Neural crest cell (in vitro differentiated cells): ENCODE data around the gene PCSK5. TPM values are rescaled to one million over a fixed set of nuclear protein-coding genes. Genes with fewer than 3 reads are reported as not detected.

ENCODE experiments used
- DNase-seq: peaks from one replicate; pipeline ENCODE4 v3.0.0; 2021; ENCODE audit warnings: low read depth, mixed read lengths, low spot score
- H3K27ac Mint-ChIP-seq: one replicate; pipeline ENCODE4 v1.8.0; 2021; ENCODE audit warnings: mild to moderate bottlenecking, mixed read lengths; ENCODE audit not compliant: unreplicated experiment
- H3K27me3 Mint-ChIP-seq: 2 replicates; pipeline ENCODE4 v1.8.0; 2021; ENCODE audit warnings: low read depth, mild to moderate bottlenecking, mixed read lengths
- H3K36me3 Mint-ChIP-seq: 2 replicates; pipeline ENCODE4 v1.8.0; 2021; ENCODE audit warnings: low read depth, mild to moderate bottlenecking, mixed read lengths
- H3K4me1 Mint-ChIP-seq: 2 replicates; pipeline ENCODE4 v1.8.0; 2021; ENCODE audit warnings: mixed read lengths
- H3K4me3 Mint-ChIP-seq: one replicate; pipeline ENCODE4 v1.8.0; 2021; ENCODE audit warnings: mild to moderate bottlenecking, mixed read lengths
- H3K9me3 Mint-ChIP-seq: 2 replicates; pipeline ENCODE4 v1.8.0; 2021; ENCODE audit warnings: mixed read lengths
- CTCF ChIP-seq: fragments of 200-600 bp; sonication (generic); conservative IDR thresholded peaks from 2 replicates; pipeline ENCODE4 v1.5.0; 2021; ENCODE audit warnings: antibody characterized with exemption, mild to moderate bottlenecking
- total RNA-seq: library from RNA; stranded (reverse); gene quantifications from 2 replicates; pipeline ENCODE4 v1.2.1, GENCODE V29; 2021

Gene PCSK5
- total RNA-seq, 1 donor from 2014 or later = 3.1 TPM

DNA sequence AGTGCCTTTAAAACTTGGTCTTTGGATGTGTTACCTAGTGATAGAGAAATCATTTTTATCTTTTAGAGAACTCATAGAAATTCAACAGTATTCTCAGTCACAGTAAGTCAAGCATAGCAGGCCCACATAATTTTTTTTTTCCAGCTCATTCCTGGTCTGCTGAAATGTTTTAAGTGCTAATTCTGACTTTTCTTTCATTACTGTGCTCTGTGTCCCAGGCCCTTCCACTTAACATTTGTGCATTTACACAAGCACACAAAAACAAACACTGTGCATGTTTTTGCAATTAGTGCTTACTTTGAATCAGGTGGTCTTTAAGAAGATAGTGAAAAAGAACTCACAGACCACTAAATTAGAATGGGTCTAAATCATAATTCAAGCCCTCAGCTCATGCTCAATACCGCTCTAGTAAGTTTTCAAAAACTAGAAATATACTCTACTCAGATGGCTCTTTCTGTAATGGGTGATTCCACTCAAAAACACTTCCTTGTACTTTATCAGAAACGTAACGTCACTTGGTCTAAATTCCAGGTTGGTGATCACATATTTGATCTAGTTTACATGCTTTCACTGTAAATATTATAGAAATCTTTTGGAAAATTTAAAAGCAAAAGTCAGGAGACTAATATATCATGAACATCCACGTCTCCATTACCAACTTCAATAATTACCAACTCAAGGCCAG, 107.8 kb downstream of the PCSK5 start:
- Mint-ChIP-seq H3K4me3 (no peak overlapping the region), H3K9me3 (peaks cover 2% of the 10 kb centered on the region), H3K27ac (no peak overlapping the region), H3K36me3 (no peaks in the 10 kb centered on the region), H3K27me3 (no peaks in the 10 kb centered on the region), H3K4me1 (no peaks in the 10 kb centered on the region)
- no peak for DNase-seq
- no peak for TF ChIP-seq CTCF

- no peak for DNase-seq
- Mint-ChIP-seq H3K27ac (no peak overlapping the region), H3K36me3 (no peaks in the 10 kb centered on the region), H3K4me3 (no peak overlapping the region), H3K9me3 (no peaks in the 10 kb centered on the region), H3K4me1 (no peaks in the 10 kb centered on the region), H3K27me3 (no peaks in the 10 kb centered on the region)
- no peak for TF ChIP-seq CTCF
These were observed 111.0 kb downstream of the PCSK5 start for GRCh38 chr9:76001459-76001858.

- H3K27ac Mint-ChIP-seq = no peak overlapping the region
- no peaks in the 10 kb centered on the region for H3K36me3 Mint-ChIP-seq
- no peaks in the 10 kb centered on the region for H3K9me3 Mint-ChIP-seq
- TF ChIP-seq CTCF = no peak
- H3K27me3 Mint-ChIP-seq = no peaks in the 10 kb centered on the region
- no peak overlapping the region for H3K4me3 Mint-ChIP-seq
- DNase-seq = no peak
- no peaks in the 10 kb centered on the region for H3K4me1 Mint-ChIP-seq
These were observed 112.6 kb downstream of the PCSK5 start for GRCh38 chr9:76003041-76003440.

DNA sequence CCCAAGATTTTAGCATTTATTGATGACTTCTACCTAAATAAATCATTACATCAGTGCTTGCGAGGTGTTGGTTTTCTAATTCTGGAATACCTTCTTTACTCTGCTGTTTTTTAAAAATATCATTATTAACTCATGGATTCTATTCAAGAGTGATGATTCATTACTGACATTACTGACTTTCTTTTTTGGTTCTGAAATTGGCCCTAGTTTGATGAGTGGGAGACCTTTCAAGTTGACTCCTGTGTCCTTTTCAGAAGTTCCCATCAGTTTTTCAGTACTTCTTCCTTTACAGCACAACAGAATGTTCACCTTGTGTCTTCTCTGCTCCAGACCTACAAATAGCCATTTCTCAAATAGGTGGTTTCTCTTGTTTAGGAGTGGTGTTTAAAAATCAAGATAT, 114.1 kb downstream of the PCSK5 start:
- Mint-ChIP-seq H3K27me3 (no peaks in the 10 kb centered on the region), H3K4me1 (no peaks in the 10 kb centered on the region), H3K27ac (no peak overlapping the region), H3K9me3 (no peaks in the 10 kb centered on the region), H3K4me3 (no peak overlapping the region), H3K36me3 (no peaks in the 10 kb centered on the region)
- no peak for DNase-seq
- TF ChIP-seq CTCF = no peak

DNA sequence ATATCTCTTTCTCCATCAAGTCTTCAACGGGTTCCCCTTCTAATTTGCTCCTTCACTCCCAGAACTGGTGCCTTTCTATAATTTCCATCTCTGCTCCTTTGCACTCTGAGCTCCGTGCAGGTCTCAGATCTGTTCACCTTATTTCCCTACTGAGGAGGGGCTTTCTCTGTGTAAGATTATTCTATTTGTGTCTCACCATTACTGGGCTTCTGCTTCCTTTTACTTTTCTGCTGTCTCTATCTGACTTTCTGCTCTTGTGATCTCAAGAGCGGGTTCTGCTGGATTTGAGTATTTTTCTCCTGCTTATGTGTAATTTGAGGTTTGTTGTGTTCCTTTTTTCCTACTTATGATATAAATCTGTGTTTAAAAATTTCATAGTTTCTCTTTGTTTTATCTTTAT, 117.5 kb downstream of the PCSK5 start:
- Mint-ChIP-seq H3K27ac (no peak overlapping the region), H3K9me3 (no peaks in the 10 kb centered on the region), H3K27me3 (no peaks in the 10 kb centered on the region), H3K4me3 (no peak overlapping the region), H3K4me1 (no peaks in the 10 kb centered on the region), H3K36me3 (no peaks in the 10 kb centered on the region)
- DNase-seq = no peak
- no peak for TF ChIP-seq CTCF
